ENCODE results near the gene AKT2. TPM values are rescaled to one million over a fixed set of nuclear protein-coding genes. Genes with fewer than 3 reads are reported as not detected.

Gene AKT2
- total and polyA plus RNA-seq, 2 donors from 2014 or later, result 75.0 to 154 TPM

DNA sequence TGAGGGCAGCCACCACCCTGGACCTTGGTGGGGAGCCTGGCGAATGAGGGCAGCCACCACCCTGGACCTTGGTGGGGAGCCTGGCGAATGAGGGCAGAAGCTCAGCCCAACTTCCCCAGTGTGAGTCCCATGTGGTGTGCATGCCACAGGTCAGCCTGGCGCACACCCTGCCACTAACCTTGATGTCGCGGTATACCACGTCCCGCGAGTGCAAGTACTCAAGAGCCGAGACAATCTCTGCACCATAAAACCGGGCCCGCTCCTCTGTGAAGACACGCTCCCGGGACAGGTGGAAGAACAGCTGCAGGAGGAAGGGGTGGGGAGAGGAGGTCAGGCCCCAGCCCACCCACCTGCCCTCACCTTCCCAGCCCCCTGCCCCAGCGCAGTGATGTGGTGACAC lies 47.4 kb downstream of the AKT2 start:
- Histone ChIP-seq H3K9me3 (ENCODE audit: control insufficient read depth in 2 of 3, insufficient read depth in 1 of 3, low read length in 3 of 3) (no peaks in the 10 kb centered on the region), H3K4me1 (ENCODE audit: control insufficient read depth in 2 of 3, insufficient read depth in 2 of 3, low read depth in 1 of 3, low read length in 3 of 3) (peaks cover 0 to 9% (median 0%) of the 10 kb centered on the region in 3 donors), H3K36me3 (ENCODE audit: control insufficient read depth in 2 of 3, insufficient read depth in 3 of 3, low read length in 3 of 3) (peaks cover 4 to 56% (median 30%) of the 10 kb centered on the region in 3 donors), H3K27me3 (ENCODE audit: control insufficient read depth, insufficient read depth, low read length) (no peaks in the 10 kb centered on the region), H3K27ac (ENCODE audit: low read depth in 2 of 2, low read length in 2 of 2) (no peak overlapping the region), H3K9ac (ENCODE audit: low read length in 3 of 3) (no peak overlapping the region), H3K4me3 (ENCODE audit: low read length in 3 of 3) (no peak overlapping the region)
- TF ChIP-seq, protein P1, sequence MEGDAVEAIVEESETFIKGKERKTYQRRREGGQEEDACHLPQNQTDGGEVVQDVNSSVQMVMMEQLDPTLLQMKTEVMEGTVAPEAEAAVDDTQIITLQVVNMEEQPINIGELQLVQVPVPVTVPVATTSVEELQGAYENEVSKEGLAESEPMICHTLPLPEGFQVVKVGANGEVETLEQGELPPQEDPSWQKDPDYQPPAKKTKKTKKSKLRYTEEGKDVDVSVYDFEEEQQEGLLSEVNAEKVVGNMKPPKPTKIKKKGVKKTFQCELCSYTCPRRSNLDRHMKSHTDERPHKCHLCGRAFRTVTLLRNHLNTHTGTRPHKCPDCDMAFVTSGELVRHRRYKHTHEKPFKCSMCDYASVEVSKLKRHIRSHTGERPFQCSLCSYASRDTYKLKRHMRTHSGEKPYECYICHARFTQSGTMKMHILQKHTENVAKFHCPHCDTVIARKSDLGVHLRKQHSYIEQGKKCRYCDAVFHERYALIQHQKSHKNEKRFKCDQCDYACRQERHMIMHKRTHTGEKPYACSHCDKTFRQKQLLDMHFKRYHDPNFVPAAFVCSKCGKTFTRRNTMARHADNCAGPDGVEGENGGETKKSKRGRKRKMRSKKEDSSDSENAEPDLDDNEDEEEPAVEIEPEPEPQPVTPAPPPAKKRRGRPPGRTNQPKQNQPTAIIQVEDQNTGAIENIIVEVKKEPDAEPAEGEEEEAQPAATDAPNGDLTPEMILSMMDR (IDR thresholded peaks at IDR 0.05; ENCODE audit: borderline replicate concordance, extremely low read depth, insufficient read depth), result no peak
- FAIRE-seq (no peak), DNase-seq (peak in 1 of 5 donors; percentile 48)
- intact Hi-C loops (cut with DNase I), result no loop called here

DNA sequence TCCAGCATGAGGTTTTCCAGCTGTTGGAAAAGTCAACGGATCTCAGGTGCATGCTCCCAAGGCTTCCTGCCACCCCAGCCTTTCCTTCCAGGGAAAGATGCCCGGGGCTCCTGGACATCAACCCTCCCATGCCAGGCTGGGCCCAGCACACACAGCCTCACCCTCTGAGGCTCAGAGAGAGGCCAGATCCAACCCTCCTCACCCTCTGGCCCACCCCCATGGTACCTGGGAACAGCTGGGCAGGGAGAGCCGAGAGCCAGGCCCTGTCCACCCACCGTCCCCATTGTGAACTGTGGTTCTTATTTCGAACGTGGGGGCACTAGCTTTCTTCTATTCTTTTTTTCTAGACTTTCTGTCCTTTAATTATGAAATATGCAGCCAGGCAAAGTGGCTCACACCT lies 48.8 kb downstream of the AKT2 start:
- no peak for FAIRE-seq
- Histone ChIP-seq H3K9me3 (ENCODE audit: control insufficient read depth in 2 of 3, insufficient read depth in 1 of 3, low read length in 3 of 3) (no peaks in the 10 kb centered on the region), H3K4me3 (ENCODE audit: low read length in 3 of 3) (no peak overlapping the region), H3K27me3 (ENCODE audit: control insufficient read depth, insufficient read depth, low read length) (no peaks in the 10 kb centered on the region), H3K9ac (ENCODE audit: low read length in 3 of 3) (no peak overlapping the region), H3K4me1 (ENCODE audit: control insufficient read depth in 2 of 3, insufficient read depth in 2 of 3, low read depth in 1 of 3, low read length in 3 of 3) (peaks cover 0 to 9% (median 7%) of the 10 kb centered on the region in 3 donors), H3K27ac (ENCODE audit: low read depth in 2 of 2, low read length in 2 of 2) (no peak overlapping the region), H3K36me3 (ENCODE audit: control insufficient read depth in 2 of 3, insufficient read depth in 3 of 3, low read length in 3 of 3) (peaks cover 4 to 56% (median 30%) of the 10 kb centered on the region in 3 donors)
- intact Hi-C loops (cut with DNase I), result no loop called here
- peak in 1 of 5 donors; percentile 54 for DNase-seq
- TF ChIP-seq, protein P1 (IDR thresholded peaks at IDR 0.05; ENCODE audit: borderline replicate concordance, extremely low read depth, insufficient read depth), result no peak

DNA sequence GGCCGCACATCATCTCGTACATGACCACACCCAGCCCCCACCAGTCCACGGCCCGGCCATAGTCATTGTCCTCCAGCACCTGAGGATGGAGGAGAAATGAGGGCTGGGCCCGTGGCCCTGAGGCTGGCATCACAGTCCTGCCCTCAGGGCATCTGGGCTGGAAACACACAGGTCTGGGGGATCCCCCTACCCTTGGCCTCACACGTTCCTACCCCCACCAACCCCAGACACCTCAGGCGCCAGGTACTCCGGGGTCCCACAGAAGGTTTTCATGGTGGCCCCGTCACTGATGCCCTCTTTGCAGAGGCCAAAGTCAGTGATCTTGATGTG lies 49.2 kb downstream of the AKT2 start:
- Histone ChIP-seq H3K4me3 (ENCODE audit: low read length in 3 of 3) (no peak overlapping the region), H3K9me3 (ENCODE audit: control insufficient read depth in 2 of 3, insufficient read depth in 1 of 3, low read length in 3 of 3) (no peaks in the 10 kb centered on the region), H3K27ac (ENCODE audit: low read depth in 2 of 2, low read length in 2 of 2) (no peak overlapping the region), H3K9ac (ENCODE audit: low read length in 3 of 3) (no peak overlapping the region), H3K36me3 (ENCODE audit: control insufficient read depth in 2 of 3, insufficient read depth in 3 of 3, low read length in 3 of 3) (peaks cover 4 to 56% (median 27%) of the 10 kb centered on the region in 3 donors), H3K4me1 (ENCODE audit: control insufficient read depth in 2 of 3, insufficient read depth in 2 of 3, low read depth in 1 of 3, low read length in 3 of 3) (peaks cover 0 to 10% (median 9%) of the 10 kb centered on the region in 3 donors), H3K27me3 (ENCODE audit: control insufficient read depth, insufficient read depth, low read length) (no peaks in the 10 kb centered on the region)
- TF ChIP-seq, protein P1 (IDR thresholded peaks at IDR 0.05; ENCODE audit: borderline replicate concordance, extremely low read depth, insufficient read depth), result no peak
- intact Hi-C loops (cut with DNase I), result no loop called here
- FAIRE-seq (no peak), DNase-seq (no peak)
